ENCODE results near the gene CCDC124. TPM values are rescaled to one million over a fixed set of nuclear protein-coding genes. Genes with fewer than 3 reads are reported as not detected.

Gene CCDC124
- total and polyA plus RNA-seq, 10 of the 15 experiments (the other 5 are each of a cell fraction or from before 2014, with no cell fraction given): 3.7 to 184 (median 51.8) TPM

- WGBS (ENCODE audit: insufficient coverage, insufficient replicate concordance, low lambda C conversion rate, missing lambda C conversion rate): 50% methylated on average over 9 of the region's 9 CpGs
- H3K4me1 ChIP-seq (ENCODE audit: control insufficient read depth, insufficient read depth, low read length): no peaks in the 10 kb centered on the region
- no TSS peak for BruUV-seq (replicated peaks)
- TF ChIP-seq ZZZ3 (IDR thresholded peaks at IDR 0.05; ENCODE audit: control insufficient read depth, insufficient read length, low read depth): no peak
- TF ChIP-seq NR2C1 (IDR thresholded peaks at IDR 0.05): no peak
- TF ChIP-seq CBX5 (IDR thresholded peaks at IDR 0.05; ENCODE audit: low read depth): no peak
- TF ChIP-seq RAD21 (IDR thresholded peaks at IDR 0.05; ENCODE audit: insufficient read depth, low read depth, low read length): no peak
- TF ChIP-seq DPF2 (IDR thresholded peaks at IDR 0.05): no peak
- TF ChIP-seq MTA3 (IDR thresholded peaks at IDR 0.05; ENCODE audit: borderline replicate concordance, low read length): no peak
- TF ChIP-seq NKRF (conservative IDR thresholded peaks at IDR 0.05): no peak
- TF ChIP-seq FOXM1 (IDR thresholded peaks at IDR 0.05; ENCODE audit: low read depth, low read length): no peak
- TF ChIP-seq SMAD5 (IDR thresholded peaks at IDR 0.05; ENCODE audit: low read depth): no peak
- TF ChIP-seq CREM (IDR thresholded peaks at IDR 0.05; ENCODE audit: low read depth): no peak
- TF ChIP-seq KAT2A (conservative IDR thresholded peaks at IDR 0.05; ENCODE audit: control insufficient read depth, low read depth, low read length): no peak
- TF ChIP-seq TAF1 (IDR thresholded peaks at IDR 0.05; ENCODE audit: borderline replicate concordance, low read depth, low read length): no peak
- no peak for TF ChIP-seq TCF12 (IDR thresholded peaks at IDR 0.05; ENCODE audit: low read depth, low read length)
- TF ChIP-seq NFYB (IDR thresholded peaks at IDR 0.05; ENCODE audit: insufficient read depth, low read depth, low read length): no peak
- no peak for TF ChIP-seq NFXL1 (IDR thresholded peaks at IDR 0.05; ENCODE audit: borderline replicate concordance)
- H3K36me3 ChIP-seq (ENCODE audit: control insufficient read depth in 2 of 2, insufficient read depth in 2 of 2, low read length in 1 of 2): no peaks in the 10 kb centered on the region
- no peak overlapping the region for H3K4me3 ChIP-seq
- SMC1A ChIA-PET (ENCODE audit: uncharacterized antibody, unreplicated experiment): no interaction called here
- no peaks in the 10 kb centered on the region for H4K20me1 ChIP-seq (ENCODE audit: control insufficient read depth, insufficient read depth)
- H3K79me2 ChIP-seq (ENCODE audit: control insufficient read depth, insufficient read depth, low read length): no peaks in the 10 kb centered on the region
- FAIRE-seq (no peak), DNase-seq (ENCODE audit: low read depth, low spot score) (no peak), ATAC-seq (no peak)
- intact Hi-C loops (cut with micrococcal nuclease; ENCODE audit: unreplicated experiment): no loop called here
- H3K27me3 ChIP-seq (replicated peaks in 1 of 2; ENCODE audit: control insufficient read depth in 2 of 2, insufficient read depth in 2 of 2, low read length in 1 of 2): no peaks in the 10 kb centered on the region; a peak in 1 of 4 replicates
- no peak overlapping the region for H3K27ac ChIP-seq (ENCODE audit: control insufficient read depth, insufficient read depth)
- CTCF ChIA-PET: no interaction called here
- in situ Hi-C loops (cut with MboI): no loop called here
- POLR2A ChIA-PET: no interaction called here
- no peak overlapping the region for H3K9ac ChIP-seq (ENCODE audit: control insufficient read depth, insufficient read depth, low read length)
- RAD21 ChIA-PET (ENCODE audit: unreplicated experiment): no interaction called here
- H3K4me2 ChIP-seq (ENCODE audit: control insufficient read depth, insufficient read depth): no peak overlapping the region
- H2AFZ ChIP-seq (ENCODE audit: control insufficient read depth, low read depth, low read length): no peak overlapping the region
- no peaks in the 10 kb centered on the region for H3K9me3 ChIP-seq (replicated peaks; ENCODE audit: control insufficient read depth, insufficient read depth, low read length)
Measured at GRCh38 chr19:17893766-17894165, 39.0 kb upstream of the CCDC124 start.
